PC-9 (cell line): Measurements from ENCODE around the gene PBX3.

Source experiments
- CTCF ChIP-seq: fragments of 200-600 bp; sonication (generic); conservative IDR thresholded peaks from 2 replicates; pipeline ENCODE4 v1.6.1; 2017; ENCODE audit warnings: mixed run types, antibody characterized with exemption, mild to moderate bottlenecking, moderate library complexity
- EZH2 ChIP-seq: fragments of 200-600 bp; sonication (generic); IDR thresholded peaks from 2 replicates; pipeline ENCODE4 v1.8.0; 2017; ENCODE audit warnings: antibody characterized with exemption, low read depth

- no peak for TF ChIP-seq EZH2
- TF ChIP-seq CTCF = no peak
Measured at GRCh38 chr9:125739436-125739835, 7.7 kb upstream of the PBX3 start.
